ENCODE measurements around the gene HMCN1.

GRCh38 chr1:185984113-185984836 lies 250.1 kb downstream of the HMCN1 start:
- TF ChIP-seq CTCF (conservative IDR thresholded peaks at IDR 0.05) (no peak), EZH2 (IDR thresholded peaks at IDR 0.05; ENCODE audit: low read depth) (no peak)
